Cardiac muscle cell (in vitro differentiated cells and primary cell): Measurements from ENCODE around the gene CAPN15. TPM values are rescaled to one million over a fixed set of nuclear protein-coding genes. Genes with fewer than 3 reads are reported as not detected.

ENCODE experiments used
- DNase-seq, 2 donors: peaks; one replicate each; pipeline versions ENCODE4 v3.0.0 to v3.0.0-alpha.2; 2010 to 2017; ENCODE audit warnings: low read depth in 1 of 2, low spot score in 1 of 2
- H3K27ac ChIP-seq: fragments of 200-600 bp; sonication (generic); 2 replicates; pipeline ENCODE4 v1.5.1; 2016
- H3K27me3 ChIP-seq: fragments of 200-600 bp; sonication (generic); 2 replicates; pipeline ENCODE4 v1.6.0; 2016; ENCODE audit warnings: control low read depth
- H3K36me3 ChIP-seq: fragments of 200-600 bp; sonication (generic); 2 replicates; pipeline ENCODE4 v1.5.1; 2016; ENCODE audit warnings: control low read depth
- H3K4me1 ChIP-seq: fragments of 200-600 bp; sonication (generic); 2 replicates; pipeline ENCODE4 v1.8.1; 2017; ENCODE audit warnings: low read depth, mild to moderate bottlenecking, mixed run types
- H3K4me3 ChIP-seq: fragments of 200-600 bp; sonication (generic); 2 replicates; pipeline ENCODE4 v1.5.1; 2016; ENCODE audit warnings: mild to moderate bottlenecking
- H3K9me3 ChIP-seq: fragments of 200-600 bp; sonication (generic); 2 replicates; pipeline ENCODE4 v1.5.1; 2017; ENCODE audit warnings: low read depth, mild to moderate bottlenecking, control low read depth
- CTCF ChIP-seq: IDR thresholded peaks from 2 replicates; pipeline ENCODE4 v1.5.1; 2012; ENCODE audit warnings: low read depth, mild to moderate bottlenecking, low read length
- polyA plus RNA-seq: library from polyadenylated mRNA; unstranded; fragments of >200 nt; fragmentation: Nextera tagmentation; extraction: Ambion mirVana; gene quantifications from 2 replicates; pipeline ENCODE4 v1.2.1, GENCODE V29; 2016
- total RNA-seq: library from RNA; depleted of rRNA; stranded (reverse); fragments of >200 nt; gene quantifications from 2 replicates; pipeline ENCODE4 v1.2.3, GENCODE V29; 2016

Gene CAPN15
- total and polyA plus RNA-seq, 2 experiments from 2014 or later = 38.1 to 63.3 TPM

DNA sequence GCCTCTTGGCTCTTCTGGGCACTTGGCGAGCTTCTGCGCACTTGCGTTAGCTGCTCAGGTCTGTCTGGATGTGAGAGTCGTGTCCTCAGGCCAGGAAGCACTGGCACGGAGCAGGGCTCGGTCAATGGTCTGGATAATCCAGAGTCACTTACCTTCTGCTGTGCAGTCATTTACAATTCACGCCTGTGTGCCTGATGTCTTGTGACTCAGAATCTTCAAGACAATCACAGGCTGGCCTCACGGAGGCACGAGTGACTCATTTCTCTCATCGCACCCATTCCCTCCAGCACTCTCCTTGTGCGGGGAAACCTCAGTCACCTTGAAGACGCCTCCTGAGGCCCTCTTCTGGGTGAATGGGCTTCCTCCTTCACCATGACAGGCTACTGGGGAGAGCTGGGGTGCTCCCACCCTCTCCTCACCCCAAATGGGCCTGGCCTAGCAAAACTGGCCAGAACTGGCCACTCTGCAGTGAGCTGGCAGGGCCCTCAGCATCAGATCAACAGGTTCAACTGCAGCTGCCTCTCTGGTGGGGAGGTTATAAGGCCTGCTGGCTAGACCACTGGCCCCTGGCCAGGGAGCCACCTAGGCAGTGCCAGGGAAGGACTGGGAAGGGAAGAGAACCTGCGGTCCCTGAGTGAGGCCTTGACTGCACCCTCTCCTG lies 1.9 kb upstream of the CAPN15 start:
- DNase-seq = peak in 1 of 2 donors; percentile 68
- no peaks in the 10 kb centered on the region for H3K27me3 ChIP-seq
- peaks cover 23% of the 10 kb centered on the region for H3K4me1 ChIP-seq
- no peaks in the 10 kb centered on the region for H3K9me3 ChIP-seq
- H3K36me3 ChIP-seq = peaks cover 2% of the 10 kb centered on the region
- peak overlapping the region; percentile 98 for H3K27ac ChIP-seq
- H3K4me3 ChIP-seq = no peak overlapping the region
- no peak for TF ChIP-seq CTCF

DNA sequence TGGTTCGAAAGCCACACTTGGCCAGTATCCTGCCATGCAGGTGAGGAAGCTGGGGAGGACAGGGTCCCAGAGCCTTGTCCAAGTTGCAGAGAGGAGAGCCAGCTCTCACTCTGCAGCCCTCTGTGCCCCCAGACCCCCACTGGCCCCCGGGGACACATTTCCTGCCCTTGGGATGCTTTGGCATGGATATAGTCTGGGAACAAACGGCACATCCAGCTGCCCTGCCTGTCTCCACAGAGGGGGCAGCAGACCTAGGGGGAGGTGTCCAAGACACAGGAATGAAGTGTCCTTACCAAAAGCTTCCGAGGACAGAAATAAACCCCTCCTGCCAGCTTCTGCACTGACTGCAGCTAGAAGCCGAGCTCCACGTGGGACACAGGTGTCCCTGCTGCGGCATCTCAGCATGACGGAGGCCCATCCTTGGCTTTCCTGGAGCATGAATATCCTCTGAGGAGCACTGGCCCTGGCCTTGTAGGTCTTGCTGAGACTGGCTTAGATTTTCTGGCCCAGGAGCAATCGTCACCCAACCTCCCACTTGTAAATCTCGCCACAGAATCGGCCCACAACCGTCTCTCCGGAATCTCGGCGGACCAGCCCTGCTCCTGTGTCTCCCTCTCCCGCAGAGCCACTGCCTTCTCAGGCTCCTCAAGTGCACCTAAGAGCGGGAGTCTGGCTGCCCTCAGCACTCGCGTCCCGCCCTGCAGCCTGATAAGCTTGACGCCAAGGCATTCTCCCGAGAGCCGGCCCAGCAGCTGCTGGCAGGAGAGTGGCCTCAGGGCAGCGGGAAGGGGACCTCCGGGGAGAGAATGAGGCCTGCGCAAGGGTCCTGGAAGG lies 1.1 kb upstream of the CAPN15 start:
- peak; percentile 66 to 92 for DNase-seq
- peak overlapping the region; percentile 98 for H3K27ac ChIP-seq
- H3K36me3 ChIP-seq = no peaks in the 10 kb centered on the region
- no peaks in the 10 kb centered on the region for H3K27me3 ChIP-seq
- H3K4me3 ChIP-seq = peak overlapping the region; percentile 75
- TF ChIP-seq CTCF = no peak
- peaks cover 23% of the 10 kb centered on the region for H3K4me1 ChIP-seq
- H3K9me3 ChIP-seq = no peaks in the 10 kb centered on the region

- H3K27me3 ChIP-seq = no peaks in the 10 kb centered on the region
- TF ChIP-seq CTCF = no peak
- H3K4me3 ChIP-seq = peak overlapping the region; percentile 50
- peak; percentile 57 to 65 for DNase-seq
- H3K27ac ChIP-seq = peak overlapping the region; percentile 71
- H3K4me1 ChIP-seq = peaks cover 23% of the 10 kb centered on the region
- H3K36me3 ChIP-seq = no peaks in the 10 kb centered on the region
- H3K9me3 ChIP-seq = no peaks in the 10 kb centered on the region
Measured at GRCh38 chr16:528111-529011, 849 bp downstream of the CAPN15 start.

GRCh38 chr16:529012-529575 lies 1.6 kb downstream of the CAPN15 start:
- Histone ChIP-seq H3K27me3 (no peaks in the 10 kb centered on the region), H3K9me3 (no peaks in the 10 kb centered on the region), H3K36me3 (no peaks in the 10 kb centered on the region), H3K4me3 (peak overlapping the region; percentile 50), H3K4me1 (peaks cover 26% of the 10 kb centered on the region), H3K27ac (no peak overlapping the region)
- no peak for DNase-seq
- TF ChIP-seq CTCF = no peak
